Psoas muscle (tissue), 8 donors: ENCODE data around the gene CDH26. TPM values are rescaled to one million over a fixed set of nuclear protein-coding genes. Genes with fewer than 3 reads are reported as not detected.
A peak's percentile ranks its signal among the peaks of the same experiment; 100 is the strongest.

ENCODE experiments used
- ATAC-seq, 4 donors: fragments of 200-7000 bp; cut with Tn5 transposase; one replicate each; pipeline ENCODE4 v1.9.1; 2020; ENCODE audit warnings: moderate library complexity in 3 of 4, mild to moderate bottlenecking in 2 of 4
- DNase-seq, 2 donors: peaks; one replicate each; pipeline ENCODE4 v3.0.0-alpha.2; 2020
- H3K27ac ChIP-seq: fragments of 200-600 bp; one replicate; pipeline ENCODE4 v1.8.0; 2022
- H3K27me3 ChIP-seq, 3 donors: fragments of 200-600 bp in 1 of 3; one replicate each; pipeline versions ENCODE4 v1.6.1 to v1.8.0; 2013 to 2022; ENCODE audit warnings: low read length in 2 of 3, mild to moderate bottlenecking in 2 of 3, moderate library complexity in 1 of 3; ENCODE audit not compliant: insufficient read depth in 3 of 3
- H3K36me3 ChIP-seq, 2 donors: fragments of 200-600 bp in 1 of 2; one replicate each; pipeline versions ENCODE4 v1.6.1 to v1.8.0; 2013 to 2022; ENCODE audit warnings: low read depth in 1 of 2, mild to moderate bottlenecking in 1 of 2, moderate library complexity in 1 of 2; ENCODE audit not compliant: insufficient read depth in 1 of 2
- H3K4me1 ChIP-seq: fragments of 200-600 bp; one replicate; pipeline ENCODE4 v1.8.0; 2022
- H3K4me3 ChIP-seq: fragments of 200-600 bp; one replicate; pipeline ENCODE4 v1.8.0; 2022; ENCODE audit warnings: mild to moderate bottlenecking
- H3K9me3 ChIP-seq: fragments of 200-600 bp; one replicate; pipeline ENCODE4 v1.8.0; 2022
- WGBS, 3 donors: extraction: QIAGEN DNeasy Blood & Tissue Kit; methylation state at CpG; one replicate each; pipeline versions ENCODE4 v1.1.6 to v1.1.7; 2013; 5-methylcytosine and 5-hydroxymethylcytosine counted together
- intact Hi-C, 2 donors: fragments of 100-400 bp; cut with DNase I; formaldehyde crosslinking; loops; one replicate each; pipeline versions ENCODE4 v1.11.0 to v1.14.2; 2022
- polyA plus RNA-seq, 3 donors: library from polyadenylated mRNA; stranded (reverse); fragments of 200-250 nt; gene quantifications; one replicate each; pipeline ENCODE4 v1.2.3, GENCODE V29; 2013
- total RNA-seq, 4 donors: library from RNA; stranded (reverse); fragmentation: NEBNext Ultra II Directional in 2 of 4; extraction: Animal tissue kit (Norgen Biotek cat#: 25700) in 2 of 4; gene quantifications; one replicate each; pipeline versions ENCODE4 v1.2.1 to v1.2.4, GENCODE V29; 2021 to 2023
- TF ChIP-seq, protein P1 (sequence below): fragments of 200-600 bp; IDR thresholded peaks from one replicate; pipeline ENCODE4 v1.8.0; 2022; ENCODE audit warnings: antibody characterized with exemption
- donor health status: healthy with polysubstance abuse.
- donor health status: DM: no; HTN: no; CAD: no; lungs with moderate emphysema.
- donor health status: Bipolar disorder and iron deficiency.
- donor health status: healthy.
- donor health status: DM: yes; HTN: yes; CAD: no.
- donor health status: DM: no; HTN: no; CAD: no.
- donor health status: DM: no; HTN: no; CAD: no.
- donor health status: DM: yes; HTN: yes; CAD: no.

Gene CDH26
- total and polyA plus RNA-seq, 7 donors, result 0.18 to 0.77 (median 0.32) TPM

DNA sequence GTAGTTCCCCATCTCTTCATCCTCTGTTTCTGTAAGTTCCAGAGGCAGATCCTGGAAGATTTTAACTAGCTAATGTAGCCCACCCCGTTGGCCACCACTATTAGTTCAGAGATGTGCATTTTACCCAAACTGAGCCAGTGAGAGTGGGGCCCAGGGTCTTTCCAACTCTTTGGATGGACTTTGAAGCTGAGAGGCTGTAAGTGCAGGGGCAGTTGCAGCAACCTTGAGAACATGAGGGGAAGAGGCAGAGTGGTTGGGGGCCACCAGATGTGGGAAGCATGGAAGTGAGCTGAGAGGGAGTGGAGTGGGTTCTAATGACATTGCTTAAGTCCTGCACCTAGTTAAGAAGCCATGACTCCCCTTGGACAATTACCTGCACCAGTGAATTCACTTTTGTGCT is 72.2 kb downstream of the CDH26 start:
- no peaks in the 10 kb centered on the region for H3K27me3 ChIP-seq
- 85 to 97% (median 88%) methylated on average over 1 of the region's 1 CpG for WGBS, 3 donors
- TF ChIP-seq, protein P1, sequence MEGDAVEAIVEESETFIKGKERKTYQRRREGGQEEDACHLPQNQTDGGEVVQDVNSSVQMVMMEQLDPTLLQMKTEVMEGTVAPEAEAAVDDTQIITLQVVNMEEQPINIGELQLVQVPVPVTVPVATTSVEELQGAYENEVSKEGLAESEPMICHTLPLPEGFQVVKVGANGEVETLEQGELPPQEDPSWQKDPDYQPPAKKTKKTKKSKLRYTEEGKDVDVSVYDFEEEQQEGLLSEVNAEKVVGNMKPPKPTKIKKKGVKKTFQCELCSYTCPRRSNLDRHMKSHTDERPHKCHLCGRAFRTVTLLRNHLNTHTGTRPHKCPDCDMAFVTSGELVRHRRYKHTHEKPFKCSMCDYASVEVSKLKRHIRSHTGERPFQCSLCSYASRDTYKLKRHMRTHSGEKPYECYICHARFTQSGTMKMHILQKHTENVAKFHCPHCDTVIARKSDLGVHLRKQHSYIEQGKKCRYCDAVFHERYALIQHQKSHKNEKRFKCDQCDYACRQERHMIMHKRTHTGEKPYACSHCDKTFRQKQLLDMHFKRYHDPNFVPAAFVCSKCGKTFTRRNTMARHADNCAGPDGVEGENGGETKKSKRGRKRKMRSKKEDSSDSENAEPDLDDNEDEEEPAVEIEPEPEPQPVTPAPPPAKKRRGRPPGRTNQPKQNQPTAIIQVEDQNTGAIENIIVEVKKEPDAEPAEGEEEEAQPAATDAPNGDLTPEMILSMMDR, result no peak
- no peak overlapping the region for H3K27ac ChIP-seq
- intact Hi-C loops, result loop anchor here in 1 of 2 donors (10.0 kb wide), 1 partner anchor 64 kb away; no protein-coding TSS in a partner anchor
- ATAC-seq (no peak), DNase-seq (no peak)
- no peak overlapping the region for H3K4me3 ChIP-seq
- H3K36me3 ChIP-seq, result no peaks in the 10 kb centered on the region
- peaks cover 18% of the 10 kb centered on the region for H3K4me1 ChIP-seq
- no peaks in the 10 kb centered on the region for H3K9me3 ChIP-seq

DNA sequence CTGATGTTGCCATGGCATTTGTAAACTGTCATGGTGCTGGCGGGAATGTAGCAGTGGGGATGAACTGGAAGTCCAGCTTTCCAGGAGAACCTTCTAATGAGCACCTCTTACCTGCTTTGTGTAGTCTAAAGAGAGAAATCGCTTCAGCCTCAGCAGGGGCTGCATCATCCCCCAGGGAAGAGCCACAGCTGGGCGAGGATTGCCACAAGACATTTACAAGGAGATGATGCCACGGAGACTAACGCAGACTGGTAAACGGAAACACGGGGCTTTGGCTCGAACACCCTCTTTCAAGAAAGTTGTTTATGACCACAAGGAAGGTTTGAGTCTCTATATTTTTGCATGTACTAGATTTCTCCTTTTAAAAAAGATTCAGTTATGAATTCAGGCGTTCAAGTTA is 72.9 kb downstream of the CDH26 start:
- DNase-seq, result no peak
- no peaks in the 10 kb centered on the region for H3K36me3 ChIP-seq
- no peak for ATAC-seq
- TF ChIP-seq, protein P1, result no peak
- intact Hi-C loops, result loop anchor here in 1 of 2 donors (10.0 kb wide), 1 partner anchor 64 kb away; no protein-coding TSS in a partner anchor
- no peak overlapping the region for H3K4me3 ChIP-seq
- 81 to 85% (median 83%) methylated on average over 9 of the region's 9 CpGs for WGBS, 3 donors
- H3K27me3 ChIP-seq, result no peaks in the 10 kb centered on the region
- peaks cover 18% of the 10 kb centered on the region for H3K4me1 ChIP-seq
- H3K27ac ChIP-seq, result no peak overlapping the region
- H3K9me3 ChIP-seq, result no peaks in the 10 kb centered on the region

DNA sequence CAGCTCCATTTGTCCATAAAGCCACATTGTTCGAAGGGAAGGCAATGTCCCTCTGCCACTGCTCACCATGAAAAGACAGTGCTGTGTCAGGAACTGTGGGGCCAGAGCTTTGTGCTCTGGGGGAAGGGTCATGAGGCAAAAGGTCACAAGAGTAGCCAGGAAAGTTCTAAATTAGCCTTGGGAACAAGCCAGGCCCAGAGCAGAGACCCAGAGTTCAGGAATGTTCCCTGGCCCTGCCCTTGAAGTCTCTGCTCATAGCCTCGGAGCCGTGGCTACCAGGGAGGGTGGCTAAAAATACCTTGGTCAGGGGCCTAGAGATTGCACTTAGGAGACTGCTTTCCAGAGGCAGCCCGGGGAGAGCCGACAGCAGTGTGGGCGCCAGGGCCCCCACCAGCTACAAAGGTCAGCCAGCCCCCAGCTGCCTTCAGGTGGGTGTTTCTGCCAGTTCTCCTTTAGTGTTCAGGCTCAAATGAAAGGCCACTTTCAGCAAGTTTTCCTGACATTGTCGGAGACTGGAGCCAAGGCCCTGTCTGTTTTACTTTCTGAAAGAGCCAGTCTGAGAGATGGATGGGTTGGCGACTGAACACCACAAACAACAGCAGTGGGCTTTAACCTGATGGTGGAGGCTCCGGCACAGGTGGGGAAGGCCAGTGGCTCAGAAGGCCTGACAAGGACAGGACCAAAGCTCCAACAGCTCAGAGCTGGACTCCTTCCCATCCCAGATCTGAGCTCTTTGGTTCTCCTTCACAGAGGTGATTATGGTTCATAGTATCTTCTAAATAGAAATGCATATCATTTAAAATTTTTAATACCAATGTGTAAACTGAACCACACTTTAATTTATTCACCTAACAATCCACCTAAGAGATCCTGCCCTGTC is 76.2 kb downstream of the CDH26 start:
- intact Hi-C loops, result loop anchor here in 1 of 2 donors (10.0 kb wide), 1 partner anchor 60 kb away; no protein-coding TSS in a partner anchor
- Histone ChIP-seq H3K4me3 (peak overlapping the region; percentile 26), H3K27ac (peak overlapping the region; percentile 78), H3K36me3 (no peaks in the 10 kb centered on the region), H3K27me3 (no peaks in the 10 kb centered on the region), H3K4me1 (peaks cover 18% of the 10 kb centered on the region), H3K9me3 (no peaks in the 10 kb centered on the region)
- TF ChIP-seq, protein P1, result no peak
- ATAC-seq (peak; percentile 85 to 97 (median 92)), DNase-seq (peak; percentile 38 to 79)
- 17 to 21% (median 18%) methylated on average over 9 of the region's 9 CpGs for WGBS, 3 donors

DNA sequence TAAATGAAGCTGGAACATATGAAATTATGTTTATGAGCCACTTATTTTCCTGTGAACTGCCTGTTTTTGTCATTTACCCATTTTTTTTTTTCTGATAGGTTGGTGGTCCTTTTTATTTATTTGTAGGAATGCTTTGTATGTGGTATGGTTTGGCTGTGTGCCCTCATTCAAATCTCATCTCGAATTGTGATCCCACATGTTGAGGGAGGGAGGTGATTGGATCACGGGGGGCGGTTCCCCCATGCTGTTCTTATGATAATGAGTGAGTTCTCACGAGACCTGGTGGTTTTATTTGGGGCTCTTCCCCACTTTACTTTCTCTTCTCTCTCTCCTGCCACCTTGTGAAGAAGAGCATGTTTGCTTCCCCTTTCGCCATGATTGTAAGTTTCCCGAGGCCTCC is 77.3 kb downstream of the CDH26 start:
- Histone ChIP-seq H3K36me3 (no peaks in the 10 kb centered on the region), H3K4me3 (no peak overlapping the region), H3K27ac (no peak overlapping the region), H3K4me1 (peaks cover 18% of the 10 kb centered on the region), H3K9me3 (no peaks in the 10 kb centered on the region), H3K27me3 (no peaks in the 10 kb centered on the region)
- TF ChIP-seq, protein P1, result no peak
- intact Hi-C loops, result loop anchor here in 1 of 2 donors (10.0 kb wide), 1 partner anchor 59 kb away; no protein-coding TSS in a partner anchor
- 56 to 64% (median 64%) methylated on average over 6 of the region's 6 CpGs for WGBS, 3 donors
- ATAC-seq, result no peak
- DNase-seq, result no peak
